GM18870 (cell line): ENCODE measurements around the gene CUL3.
"Not testable (repeated sequence)": the region's sequence is repeated elsewhere in the genome, so short reads cannot be mapped to it uniquely, and the experiment has no call there.

Experiments
- ATAC-seq: cut with Tn5 transposase; IDR thresholded peaks from one replicate; pipeline ENCODE4 v1.9.1; 2021; ENCODE audit warnings: moderate library complexity; ENCODE audit not compliant: unreplicated experiment

Gene CUL3

GRCh38 chr2:224585211-224586088 is at the start of gene CUL3:
CUL3 (minus strand) TSS chr2:224585363; CDS start chr2:224585009, 354 bp downstream.
- peak; percentile 87 for ATAC-seq

GRCh38 chr2:224630659-224631550 is 45.7 kb upstream of the CUL3 start:
- ATAC-seq, result no peak

- ATAC-seq, result no peak
These were observed 43.3 kb upstream of the CUL3 start for GRCh38 chr2:224628416-224628815.

GRCh38 chr2:224626735-224627134 is 41.6 kb upstream of the CUL3 start:
- ATAC-seq, result no peak

GRCh38 chr2:224613543-224614286 is 28.6 kb upstream of the CUL3 start:
- no peak for ATAC-seq

GRCh38 chr2:224612578-224612977 is 27.4 kb upstream of the CUL3 start:
- ATAC-seq, result no peak

GRCh38 chr2:224611938-224612337 is 26.8 kb upstream of the CUL3 start:
- ATAC-seq, result no peak

- no peak for ATAC-seq
These were observed 22.9 kb upstream of the CUL3 start for GRCh38 chr2:224608104-224608503.

- ATAC-seq, result not testable (repeated sequence)
These were observed 18.8 kb upstream of the CUL3 start for GRCh38 chr2:224603746-224604500.

- not testable (repeated sequence) for ATAC-seq
These were observed 17.7 kb upstream of the CUL3 start for GRCh38 chr2:224602778-224603375.

GRCh38 chr2:224601923-224602322 is 16.8 kb upstream of the CUL3 start:
- no peak for ATAC-seq

GRCh38 chr2:224598678-224599077 is 13.5 kb upstream of the CUL3 start:
- no peak for ATAC-seq

- ATAC-seq, result no peak
These were observed 11.1 kb upstream of the CUL3 start for GRCh38 chr2:224596289-224596688.

- no peak for ATAC-seq
These were observed 10.4 kb upstream of the CUL3 start for GRCh38 chr2:224595518-224595917.

GRCh38 chr2:224594840-224595239 is 9.7 kb upstream of the CUL3 start:
- no peak for ATAC-seq

- no peak for ATAC-seq
These were observed 6.1 kb upstream of the CUL3 start for GRCh38 chr2:224591220-224591619.

- ATAC-seq, result no peak
These were observed 1.0 kb upstream of the CUL3 start for GRCh38 chr2:224586127-224586695.

- ATAC-seq, result peak; percentile 22
These were observed 365 bp downstream of the CUL3 start for GRCh38 chr2:224584785-224585210.

GRCh38 chr2:224584111-224584784 is 915 bp downstream of the CUL3 start:
- ATAC-seq, result no peak
